GM13976 (cell line): ENCODE data around the gene CRB1.

Experiments used
- DNase-seq: peaks from one replicate; pipeline ENCODE4 v3.0.0; 2012; ENCODE audit warnings: low spot score
- CTCF ChIP-seq: IDR thresholded peaks from 2 replicates; pipeline ENCODE4 v1.5.1; 2012; ENCODE audit warnings: borderline replicate concordance, mild to moderate bottlenecking; ENCODE audit not compliant: insufficient read depth; ENCODE audit errors: extremely low read depth, missing control alignments, control extremely low read depth
- in situ Hi-C: fragments of 300-500 bp; cut with MboI; formaldehyde crosslinking; loops from one replicate; pipeline ENCODE4 v1.12.0; 2022; ENCODE audit warnings: low sequenced_read_pairs, mixed read lengths, inconsistent platforms; ENCODE audit not compliant: unreplicated experiment

The CRB1 gene

GRCh38 chr1:197362871-197363270, 94.8 kb downstream of the CRB1 start:
- in situ Hi-C loops, result no loop called here
- no peak for DNase-seq
- no peak for TF ChIP-seq CTCF

GRCh38 chr1:197363855-197364254, 95.8 kb downstream of the CRB1 start:
- in situ Hi-C loops, result no loop called here
- TF ChIP-seq CTCF, result no peak
- no peak for DNase-seq

GRCh38 chr1:197366996-197367395, 98.9 kb downstream of the CRB1 start:
- in situ Hi-C loops, result no loop called here
- no peak for TF ChIP-seq CTCF
- no peak for DNase-seq

- no peak for TF ChIP-seq CTCF
- in situ Hi-C loops, result no loop called here
- no peak for DNase-seq
These were observed 99.6 kb downstream of the CRB1 start for GRCh38 chr1:197367627-197368026.

GRCh38 chr1:197374428-197374827, 106.4 kb downstream of the CRB1 start:
- in situ Hi-C loops, result no loop called here
- DNase-seq, result no peak

GRCh38 chr1:197384471-197384870, 116.4 kb downstream of the CRB1 start:
- in situ Hi-C loops, result no loop called here
- TF ChIP-seq CTCF, result no peak
- DNase-seq, result no peak

More at GRCh38 chr1:197374428-197374827, 106.4 kb downstream of the CRB1 start:
- no peak for TF ChIP-seq CTCF

- no peak for TF ChIP-seq CTCF
- DNase-seq, result no peak
- in situ Hi-C loops, result no loop called here
These were observed 120.7 kb downstream of the CRB1 start for GRCh38 chr1:197388801-197389200.
